Measurements from ENCODE around the gene RINL. TPM values are rescaled to one million over a fixed set of nuclear protein-coding genes. Genes with fewer than 3 reads are reported as not detected.

RINL gene, protein sequence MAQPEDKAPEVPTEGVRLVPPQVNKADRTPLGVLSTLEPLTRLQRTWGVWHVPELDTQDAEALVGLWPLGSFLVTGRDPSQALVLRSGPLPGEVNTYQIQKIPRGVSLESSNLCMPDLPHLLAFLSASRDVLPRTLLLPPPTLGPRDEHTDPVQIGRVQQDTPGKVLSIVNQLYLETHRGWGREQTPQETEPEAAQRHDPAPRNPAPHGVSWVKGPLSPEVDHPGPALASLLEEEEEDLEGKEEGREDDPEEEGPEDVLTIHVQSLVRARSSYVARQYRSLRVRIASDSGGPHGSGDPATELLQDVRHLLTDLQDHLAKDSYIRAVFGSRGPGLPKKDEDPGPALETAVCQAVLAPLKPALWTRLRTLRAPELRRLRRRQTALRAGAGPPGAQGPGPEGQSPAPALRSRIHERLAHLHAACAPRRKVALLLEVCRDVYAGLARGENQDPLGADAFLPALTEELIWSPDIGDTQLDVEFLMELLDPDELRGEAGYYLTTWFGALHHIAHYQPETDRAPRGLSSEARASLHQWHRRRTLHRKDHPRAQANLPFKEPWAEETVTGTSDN
- polyA plus RNA-seq (0.66 and 0.77 TPM in 2 replicates), polyA minus RNA-seq (not detected in 2 replicates)

DNA sequence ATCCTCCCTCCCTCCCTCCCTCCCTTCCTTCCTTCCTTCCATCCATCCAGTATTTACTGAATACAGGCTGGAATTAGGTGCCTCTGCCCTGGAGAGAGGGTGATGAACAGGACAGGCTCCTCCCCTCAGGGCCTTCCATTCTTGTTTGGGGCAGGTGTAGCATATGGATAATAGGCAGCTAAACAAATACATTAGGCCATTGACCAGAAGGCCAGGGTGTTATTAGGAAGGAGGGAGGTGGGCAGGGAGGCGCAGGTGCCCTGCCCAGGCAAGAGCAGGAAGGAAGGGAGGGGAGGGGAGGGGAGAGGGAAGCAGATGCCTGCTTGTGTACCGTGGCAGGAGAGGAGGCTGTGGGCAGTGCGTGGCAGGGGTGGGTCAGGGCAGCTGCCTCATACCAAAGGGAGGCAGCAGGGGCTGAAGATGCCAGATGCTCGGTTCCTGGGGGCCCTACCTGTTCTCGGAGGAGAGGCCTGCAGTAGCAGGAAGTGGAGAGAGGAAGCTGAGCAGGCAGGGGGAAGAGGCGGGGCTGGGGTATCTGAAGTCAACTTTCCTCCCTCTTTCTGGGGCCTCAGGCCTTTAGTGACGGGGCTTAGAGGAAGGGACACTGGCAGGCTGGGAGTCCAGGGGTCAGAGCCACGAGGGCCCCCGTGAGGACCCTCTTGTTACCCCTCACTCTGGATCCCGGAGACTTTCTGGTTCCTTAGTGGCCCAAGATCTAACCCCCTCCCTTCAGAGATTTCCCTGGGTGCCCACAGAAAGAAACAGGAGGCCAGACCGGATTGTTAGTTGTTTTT is at the start of gene RINL:
RINL (minus strand) TSS at position 495 of the 794 bp plus-strand sequence. CDS start 1,533 bp downstream, outside the sequence.
- no peaks in the 10 kb centered on the region for H3K27me3 ChIP-seq (ENCODE audit: insufficient read depth, low read depth, low read length)
- TF ChIP-seq, protein P1, sequence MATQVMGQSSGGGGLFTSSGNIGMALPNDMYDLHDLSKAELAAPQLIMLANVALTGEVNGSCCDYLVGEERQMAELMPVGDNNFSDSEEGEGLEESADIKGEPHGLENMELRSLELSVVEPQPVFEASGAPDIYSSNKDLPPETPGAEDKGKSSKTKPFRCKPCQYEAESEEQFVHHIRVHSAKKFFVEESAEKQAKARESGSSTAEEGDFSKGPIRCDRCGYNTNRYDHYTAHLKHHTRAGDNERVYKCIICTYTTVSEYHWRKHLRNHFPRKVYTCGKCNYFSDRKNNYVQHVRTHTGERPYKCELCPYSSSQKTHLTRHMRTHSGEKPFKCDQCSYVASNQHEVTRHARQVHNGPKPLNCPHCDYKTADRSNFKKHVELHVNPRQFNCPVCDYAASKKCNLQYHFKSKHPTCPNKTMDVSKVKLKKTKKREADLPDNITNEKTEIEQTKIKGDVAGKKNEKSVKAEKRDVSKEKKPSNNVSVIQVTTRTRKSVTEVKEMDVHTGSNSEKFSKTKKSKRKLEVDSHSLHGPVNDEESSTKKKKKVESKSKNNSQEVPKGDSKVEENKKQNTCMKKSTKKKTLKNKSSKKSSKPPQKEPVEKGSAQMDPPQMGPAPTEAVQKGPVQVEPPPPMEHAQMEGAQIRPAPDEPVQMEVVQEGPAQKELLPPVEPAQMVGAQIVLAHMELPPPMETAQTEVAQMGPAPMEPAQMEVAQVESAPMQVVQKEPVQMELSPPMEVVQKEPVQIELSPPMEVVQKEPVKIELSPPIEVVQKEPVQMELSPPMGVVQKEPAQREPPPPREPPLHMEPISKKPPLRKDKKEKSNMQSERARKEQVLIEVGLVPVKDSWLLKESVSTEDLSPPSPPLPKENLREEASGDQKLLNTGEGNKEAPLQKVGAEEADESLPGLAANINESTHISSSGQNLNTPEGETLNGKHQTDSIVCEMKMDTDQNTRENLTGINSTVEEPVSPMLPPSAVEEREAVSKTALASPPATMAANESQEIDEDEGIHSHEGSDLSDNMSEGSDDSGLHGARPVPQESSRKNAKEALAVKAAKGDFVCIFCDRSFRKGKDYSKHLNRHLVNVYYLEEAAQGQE (IDR thresholded peaks at IDR 0.05; ENCODE audit: borderline replicate concordance), result no peak
- TF ChIP-seq SMC3 (conservative IDR thresholded peaks at IDR 0.05; ENCODE audit: poor library complexity), result no peak
- TF ChIP-seq, protein P2, sequence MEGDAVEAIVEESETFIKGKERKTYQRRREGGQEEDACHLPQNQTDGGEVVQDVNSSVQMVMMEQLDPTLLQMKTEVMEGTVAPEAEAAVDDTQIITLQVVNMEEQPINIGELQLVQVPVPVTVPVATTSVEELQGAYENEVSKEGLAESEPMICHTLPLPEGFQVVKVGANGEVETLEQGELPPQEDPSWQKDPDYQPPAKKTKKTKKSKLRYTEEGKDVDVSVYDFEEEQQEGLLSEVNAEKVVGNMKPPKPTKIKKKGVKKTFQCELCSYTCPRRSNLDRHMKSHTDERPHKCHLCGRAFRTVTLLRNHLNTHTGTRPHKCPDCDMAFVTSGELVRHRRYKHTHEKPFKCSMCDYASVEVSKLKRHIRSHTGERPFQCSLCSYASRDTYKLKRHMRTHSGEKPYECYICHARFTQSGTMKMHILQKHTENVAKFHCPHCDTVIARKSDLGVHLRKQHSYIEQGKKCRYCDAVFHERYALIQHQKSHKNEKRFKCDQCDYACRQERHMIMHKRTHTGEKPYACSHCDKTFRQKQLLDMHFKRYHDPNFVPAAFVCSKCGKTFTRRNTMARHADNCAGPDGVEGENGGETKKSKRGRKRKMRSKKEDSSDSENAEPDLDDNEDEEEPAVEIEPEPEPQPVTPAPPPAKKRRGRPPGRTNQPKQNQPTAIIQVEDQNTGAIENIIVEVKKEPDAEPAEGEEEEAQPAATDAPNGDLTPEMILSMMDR (IDR thresholded peaks at IDR 0.05; ENCODE audit: poor library complexity, severe bottlenecking), result no peak
- no peak for TF ChIP-seq MXI1 (conservative IDR thresholded peaks at IDR 0.05; ENCODE audit: poor library complexity, severe bottlenecking)
- TF ChIP-seq EZH2 (IDR thresholded peaks at IDR 0.05; ENCODE audit: borderline replicate concordance, insufficient read depth, low read length, poor library complexity, severe bottlenecking), result no peak
- no peak for TF ChIP-seq TAF1 (IDR thresholded peaks at IDR 0.05; ENCODE audit: low read depth)
- no peak for TF ChIP-seq RAD21 (conservative IDR thresholded peaks at IDR 0.05)
- TF ChIP-seq EP300 (conservative IDR thresholded peaks at IDR 0.05; ENCODE audit: poor library complexity, severe bottlenecking), result no peak
- no peaks in the 10 kb centered on the region for H3K9me2 ChIP-seq (ENCODE audit: insufficient read depth, low read length)
- no peaks in the 10 kb centered on the region for H3K79me2 ChIP-seq (replicated peaks; ENCODE audit: insufficient read depth, low read length)
- H3F3A ChIP-seq (ENCODE audit: insufficient read depth, low read length, poor library complexity, severe bottlenecking), result no peaks in the 10 kb centered on the region
- no peaks in the 10 kb centered on the region for H4K20me1 ChIP-seq (ENCODE audit: insufficient read depth)
- H3K9me3 ChIP-seq (ENCODE audit: low read length), result no peaks in the 10 kb centered on the region
- no peak within 1 kb of the TSS for H3K9ac ChIP-seq (ENCODE audit: low read length)
- no peak within 1 kb of the TSS for H2AFZ ChIP-seq (ENCODE audit: low read depth, low read length)
- no peak within 1 kb of the TSS for H3K4me2 ChIP-seq (ENCODE audit: low read length)
- no peak within 1 kb of the TSS for H3K27ac ChIP-seq (ENCODE audit: low read length)
- H3K4me3 ChIP-seq (ENCODE audit: low read length), result no peak within 1 kb of the TSS
- H3K36me3 ChIP-seq (ENCODE audit: insufficient read depth, low read length), result no peaks in the 10 kb centered on the region

DNA sequence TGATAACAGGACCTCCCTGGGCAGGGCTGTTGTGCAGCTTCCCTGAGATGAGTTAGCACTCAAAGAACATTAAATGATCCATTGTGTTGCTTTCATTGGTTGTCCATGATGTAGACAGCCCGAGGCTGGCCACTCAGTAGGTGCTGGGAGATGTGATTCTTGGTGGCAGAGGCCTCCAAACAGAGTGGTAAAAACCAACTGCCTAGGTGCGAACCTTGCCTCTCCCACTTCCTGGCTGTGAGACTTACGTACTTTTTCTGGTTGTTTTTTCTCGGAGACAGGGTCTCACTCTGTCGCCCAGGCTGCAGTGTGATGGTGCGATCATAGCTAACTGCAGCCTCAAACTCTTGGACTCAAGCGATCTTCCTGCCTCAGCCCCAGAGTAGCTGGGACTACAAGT is 46.3 kb upstream of the RINL start:
- Histone ChIP-seq H3K36me3 (ENCODE audit: insufficient read depth, low read length) (no peaks in the 10 kb centered on the region), H3K9me2 (ENCODE audit: insufficient read depth, low read length) (no peaks in the 10 kb centered on the region), H3K4me3 (ENCODE audit: low read length) (no peak overlapping the region)

More for the DNA sequence above, 46.3 kb upstream of the RINL start:
- H4K20me1 ChIP-seq (ENCODE audit: insufficient read depth), result no peaks in the 10 kb centered on the region
- H2AFZ ChIP-seq (ENCODE audit: low read depth, low read length), result no peak overlapping the region
- no peaks in the 10 kb centered on the region for H3F3A ChIP-seq (ENCODE audit: insufficient read depth, low read length, poor library complexity, severe bottlenecking)
- H3K27me3 ChIP-seq (ENCODE audit: insufficient read depth, low read depth, low read length), result no peaks in the 10 kb centered on the region
- H3K9me3 ChIP-seq (ENCODE audit: low read length), result no peaks in the 10 kb centered on the region
- TF ChIP-seq, protein P1 (IDR thresholded peaks at IDR 0.05; ENCODE audit: borderline replicate concordance), result no peak
- TF ChIP-seq, protein P2 (IDR thresholded peaks at IDR 0.05; ENCODE audit: poor library complexity, severe bottlenecking), result no peak
- TF ChIP-seq EZH2 (IDR thresholded peaks at IDR 0.05; ENCODE audit: borderline replicate concordance, insufficient read depth, low read length, poor library complexity, severe bottlenecking) (no peak), EP300 (conservative IDR thresholded peaks at IDR 0.05; ENCODE audit: poor library complexity, severe bottlenecking) (no peak), SMC3 (conservative IDR thresholded peaks at IDR 0.05; ENCODE audit: poor library complexity) (no peak), RAD21 (conservative IDR thresholded peaks at IDR 0.05) (no peak), TAF1 (IDR thresholded peaks at IDR 0.05; ENCODE audit: low read depth) (no peak), MXI1 (conservative IDR thresholded peaks at IDR 0.05; ENCODE audit: poor library complexity, severe bottlenecking) (no peak), POLR2AphosphoS5 (IDR thresholded peaks at IDR 0.05) (no peak)
- peaks cover 2% of the 10 kb centered on the region for H3K79me2 ChIP-seq (replicated peaks; ENCODE audit: insufficient read depth, low read length)
- no peak overlapping the region for H3K4me2 ChIP-seq (ENCODE audit: low read length)
- no peak overlapping the region for H3K9ac ChIP-seq (ENCODE audit: low read length)
- no peak overlapping the region for H3K27ac ChIP-seq (ENCODE audit: low read length)

Measured in neural cell (in vitro differentiated cells).